DND-41 (cell line): ENCODE measurements around the gene PSORS1C1.
"Not testable (repeated sequence)": the region's sequence is repeated elsewhere in the genome, so short reads cannot be mapped to it uniquely, and the experiment has no call there.

ENCODE experiments used
- ATAC-seq: fragments of 200-7000 bp; cut with Tn5 transposase; 3 replicates; pipeline ENCODE4 v1.9.1; 2021; ENCODE audit warnings: low read depth; ENCODE audit not compliant: insufficient read depth
- DNase-seq: peaks from one replicate; pipeline ENCODE4 v3.0.0-alpha.2; 2020
- H2AFZ ChIP-seq: 2 replicates; pipeline ENCODE4 v1.6.0; 2012; ENCODE audit warnings: low read depth, low read length
- H3K27ac ChIP-seq: 2 replicates; pipeline ENCODE4 v1.5.1; 2012; ENCODE audit warnings: low read length, inconsistent platforms
- H3K27me3 ChIP-seq: fragments of 200-600 bp; sonication (generic); 2 replicates; pipeline ENCODE4 v1.6.0; 2012; ENCODE audit warnings: low read length, mild to moderate bottlenecking, inconsistent platforms; ENCODE audit not compliant: insufficient read depth, poor library complexity
- H3K36me3 ChIP-seq: 2 replicates; pipeline ENCODE4 v1.5.1; 2012; ENCODE audit warnings: low read length, inconsistent platforms; ENCODE audit not compliant: insufficient read depth
- H3K4me1 ChIP-seq: 2 replicates; pipeline ENCODE4 v1.5.1; 2012; ENCODE audit warnings: mild to moderate bottlenecking, low read length; ENCODE audit not compliant: insufficient read depth
- H3K4me2 ChIP-seq: 2 replicates; pipeline ENCODE4 v1.6.0; 2012; ENCODE audit warnings: mild to moderate bottlenecking, moderate library complexity, low read length, inconsistent platforms; ENCODE audit not compliant: insufficient read depth
- H3K4me3 ChIP-seq, 2 experiments: fragments of 200-600 bp in 1 of 2; shearing (Covaris generic) in 1 of 2; 2 replicates each; pipeline ENCODE4 v1.5.1; 2012 to 2016; ENCODE audit warnings: inconsistent platforms in 2 of 2, low read length in 2 of 2, mild to moderate bottlenecking in 2 of 2, low read depth in 1 of 2, moderate library complexity in 1 of 2
- H3K79me2 ChIP-seq: 2 replicates; pipeline ENCODE4 v1.6.0; 2012; ENCODE audit warnings: low read length, inconsistent platforms; ENCODE audit not compliant: insufficient read depth
- H3K9ac ChIP-seq: 2 replicates; pipeline ENCODE4 v1.6.0; 2012; ENCODE audit warnings: low read depth, mild to moderate bottlenecking, inconsistent platforms, low read length, moderate library complexity
- H3K9me3 ChIP-seq: 2 replicates; pipeline ENCODE4 v1.5.1; 2012; ENCODE audit warnings: low read length, moderate library complexity, mild to moderate bottlenecking, inconsistent platforms; ENCODE audit not compliant: insufficient read depth, severe bottlenecking
- H4K20me1 ChIP-seq: 2 replicates; pipeline ENCODE4 v1.6.0; 2012; ENCODE audit warnings: low read length; ENCODE audit not compliant: insufficient read depth
- CTCF ChIP-seq: IDR thresholded peaks from 2 replicates; pipeline ENCODE4 v1.5.1; 2012; ENCODE audit warnings: borderline replicate concordance, low read length, moderate library complexity, mild to moderate bottlenecking; ENCODE audit not compliant: poor library complexity, severe bottlenecking; ENCODE audit errors: extremely low read depth
- EZH2 ChIP-seq: IDR thresholded peaks from 3 replicates; pipeline ENCODE4 v1.6.1; 2012; ENCODE audit warnings: borderline replicate concordance, low read depth, mild to moderate bottlenecking, moderate library complexity, low read length, inconsistent platforms; ENCODE audit not compliant: severe bottlenecking

Gene PSORS1C1

DNA sequence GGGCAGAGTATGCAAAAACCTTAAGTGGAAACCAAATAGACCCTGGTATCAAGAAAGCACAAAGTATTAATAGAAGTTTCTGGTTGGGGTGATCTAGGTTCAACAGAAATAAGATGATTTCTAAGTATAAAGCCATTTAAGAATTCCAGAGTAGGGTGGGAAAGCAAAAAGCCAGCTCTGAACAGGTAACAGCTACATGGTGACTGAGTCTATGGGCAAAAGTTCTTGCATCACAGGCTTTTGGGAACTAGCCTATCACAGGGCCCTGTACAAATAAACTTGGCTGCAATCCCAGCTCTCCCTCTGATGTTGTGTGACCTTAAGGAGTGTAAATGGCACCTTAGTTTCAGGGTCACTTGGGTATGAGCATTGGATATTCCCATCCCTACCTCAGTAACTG is 49.3 kb downstream of the PSORS1C1 start:
- Histone ChIP-seq H3K9ac (no peak overlapping the region), H4K20me1 (peaks cover 26% of the 10 kb centered on the region), H2AFZ (no peak overlapping the region), H3K4me3 (no peak overlapping the region), H3K4me2 (no peak overlapping the region), H3K4me1 (peaks cover 42% of the 10 kb centered on the region), H3K27ac (no peak overlapping the region), H3K27me3 (no peaks in the 10 kb centered on the region), H3K79me2 (peaks cover 42% of the 10 kb centered on the region), H3K36me3 (peaks cover 57% of the 10 kb centered on the region), H3K9me3 (no peaks in the 10 kb centered on the region)
- DNase-seq (no peak), ATAC-seq (no peak)
- TF ChIP-seq EZH2 (no peak), CTCF (no peak)

DNA sequence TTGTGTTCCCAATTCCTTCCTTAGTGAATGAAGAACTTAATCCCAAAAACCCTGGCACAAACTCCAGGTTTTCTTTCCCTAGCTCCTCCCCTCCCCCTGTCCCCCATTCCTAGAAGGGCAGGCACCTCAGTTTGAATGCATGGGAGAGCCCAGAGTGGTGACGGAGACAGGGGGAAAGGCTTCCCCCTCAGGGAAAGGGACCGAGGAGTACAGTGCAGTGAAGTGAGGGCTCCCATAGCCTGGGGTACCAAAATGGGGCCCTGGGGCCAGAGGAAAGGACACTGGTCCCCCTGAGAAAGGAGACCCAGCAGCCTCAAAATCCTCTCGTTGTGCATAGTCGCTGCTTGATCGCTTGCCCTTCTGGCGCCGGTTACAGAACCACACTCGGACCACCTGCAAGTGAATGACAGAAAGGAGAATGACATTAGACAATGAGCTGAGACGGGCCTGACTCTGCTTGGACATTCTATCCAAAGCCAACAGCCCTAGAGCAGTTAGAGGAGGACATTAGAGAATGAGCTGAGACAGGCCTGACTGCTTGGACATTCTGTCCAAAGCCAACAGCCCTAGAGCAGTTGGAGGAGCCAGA is 50.0 kb downstream of the PSORS1C1 start:
- peaks cover 36% of the 10 kb centered on the region for H3K4me1 ChIP-seq
- H4K20me1 ChIP-seq, result peaks cover 23% of the 10 kb centered on the region
- not testable (repeated sequence) for H3K4me3 ChIP-seq, H3K27me3 ChIP-seq, H3K27ac ChIP-seq, DNase-seq, H3K9ac ChIP-seq, ATAC-seq, H3K4me2 ChIP-seq, H3K9me3 ChIP-seq, H2AFZ ChIP-seq
- H3K79me2 ChIP-seq, result peaks cover 36% of the 10 kb centered on the region
- peaks cover 50% of the 10 kb centered on the region for H3K36me3 ChIP-seq

- not testable (repeated sequence) for H3K9me3 ChIP-seq, ATAC-seq, H3K4me3 ChIP-seq, H2AFZ ChIP-seq, H3K27me3 ChIP-seq, DNase-seq, H3K4me2 ChIP-seq, H3K27ac ChIP-seq, H3K9ac ChIP-seq
- Histone ChIP-seq H4K20me1 (peaks cover 21% of the 10 kb centered on the region; the same call in 1 of the 2 replicates), H3K79me2 (peaks cover 29% of the 10 kb centered on the region), H3K4me1 (peaks cover 29% of the 10 kb centered on the region), H3K36me3 (peaks cover 44% of the 10 kb centered on the region)
These were observed 50.6 kb downstream of the PSORS1C1 start for GRCh38 chr6:31165064-31165832.

GRCh38 chr6:31165986-31166385 is 51.4 kb downstream of the PSORS1C1 start:
- TF ChIP-seq EZH2 (no peak), CTCF (no peak)
- no peak overlapping the region for H3K27ac ChIP-seq
- H3K79me2 ChIP-seq, result peaks cover 22% of the 10 kb centered on the region
- ATAC-seq (no peak), DNase-seq (no peak)
- H3K9ac ChIP-seq, result no peak overlapping the region
- no peaks in the 10 kb centered on the region for H3K9me3 ChIP-seq
- no peaks in the 10 kb centered on the region for H3K27me3 ChIP-seq
- H3K4me1 ChIP-seq, result peaks cover 22% of the 10 kb centered on the region
- peaks cover 21% of the 10 kb centered on the region; the same call in 1 of the 2 replicates for H4K20me1 ChIP-seq
- H3K4me3 ChIP-seq, result no peak overlapping the region
- no peak overlapping the region for H2AFZ ChIP-seq
- H3K36me3 ChIP-seq, result peaks cover 38% of the 10 kb centered on the region
- H3K4me2 ChIP-seq, result no peak overlapping the region
